NCI-H82 (cell line): ENCODE results near the gene ACTA1.
"Not testable (repeated sequence)": the region's sequence is repeated elsewhere in the genome, so short reads cannot be mapped to it uniquely, and the experiment has no call there.

ENCODE experiments used
- DNase-seq: peaks from one replicate; lab custom pipeline; 2025; lab: John Stamatoyannopoulos, UW

ACTA1 gene

GRCh38 chr1:229409616-229410369 is 24.1 kb downstream of the ACTA1 start:
- peak; percentile 52 for DNase-seq

- peak; percentile 81 for DNase-seq
These were observed 25.3 kb downstream of the ACTA1 start for GRCh38 chr1:229408458-229409037.

- DNase-seq = no peak
These were observed 26.5 kb downstream of the ACTA1 start for GRCh38 chr1:229407206-229408026.

- DNase-seq = no peak
These were observed 27.1 kb downstream of the ACTA1 start for GRCh38 chr1:229406798-229407197.

GRCh38 chr1:229403573-229403972 is 30.3 kb downstream of the ACTA1 start:
- DNase-seq = no peak

- no peak for DNase-seq
These were observed 30.9 kb downstream of the ACTA1 start for GRCh38 chr1:229402993-229403392.

GRCh38 chr1:229402329-229402728 is 31.6 kb downstream of the ACTA1 start:
- not testable (repeated sequence) for DNase-seq

- no peak for DNase-seq
These were observed 36.1 kb downstream of the ACTA1 start for GRCh38 chr1:229397762-229398161.

GRCh38 chr1:229396585-229397206 is 37.2 kb downstream of the ACTA1 start:
- no peak for DNase-seq

GRCh38 chr1:229394517-229394916 is 39.4 kb downstream of the ACTA1 start:
- not testable (repeated sequence) for DNase-seq

GRCh38 chr1:229392936-229393335 is 41.0 kb downstream of the ACTA1 start:
- DNase-seq = no peak

- no peak for DNase-seq
These were observed 43.8 kb downstream of the ACTA1 start for GRCh38 chr1:229390130-229390529.

GRCh38 chr1:229388897-229389580 is 44.9 kb downstream of the ACTA1 start:
- no peak for DNase-seq

GRCh38 chr1:229385853-229386456 is 47.9 kb downstream of the ACTA1 start:
- no peak for DNase-seq

- no peak for DNase-seq
These were observed 49.1 kb downstream of the ACTA1 start for GRCh38 chr1:229384822-229385221.

GRCh38 chr1:229383961-229384360 is 49.9 kb downstream of the ACTA1 start:
- DNase-seq = no peak

GRCh38 chr1:229383188-229383587 is 50.7 kb downstream of the ACTA1 start:
- no peak for DNase-seq
